ENCODE measurements around the gene OR2F2. TPM values are rescaled to one million over a fixed set of nuclear protein-coding genes. Genes with fewer than 3 reads are reported as not detected.

Gene OR2F2
- polyA plus RNA-seq, 1 experiment, result not detected

DNA sequence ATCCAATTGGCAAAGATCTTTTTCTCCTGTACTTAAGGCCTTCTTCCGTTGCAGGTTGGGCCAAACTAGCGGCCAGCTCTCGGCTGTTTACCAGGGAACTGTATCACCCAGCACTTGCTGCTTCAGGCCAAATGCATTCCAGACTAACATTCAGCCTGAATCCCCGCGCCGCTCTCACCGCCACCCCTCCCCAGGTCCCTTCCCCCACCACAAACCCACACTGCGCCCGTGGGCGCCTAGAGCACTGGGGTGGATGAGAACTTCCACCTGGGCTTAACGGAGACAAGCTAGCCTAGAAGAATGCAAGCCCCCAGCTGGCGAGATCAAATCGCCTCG lies 33.7 kb upstream of the OR2F2 start:
- Histone ChIP-seq H3K27me3 (ENCODE audit: control insufficient read depth, insufficient read depth, low read length) (no peaks in the 10 kb centered on the region), H3K36me3 (ENCODE audit: control insufficient read depth, insufficient read depth, low read length) (no peaks in the 10 kb centered on the region), H3K4me3 (ENCODE audit: low read depth, low read length) (peak overlapping the region; percentile 87)
- ChIA-PET POLR2A (interaction anchor here (1.1 kb wide), 1 partner anchor 10 kb away, joined by 5 read pairs; no protein-coding TSS in a partner anchor), CTCF (interaction anchor here (0.6 to 2.9 kb wide), 10 partner anchors 9 to 126 kb away, joined by 3 to 10 read pairs (median 6); partner anchors contain the start of gene OR2F2)
- TF ChIP-seq, protein P1, sequence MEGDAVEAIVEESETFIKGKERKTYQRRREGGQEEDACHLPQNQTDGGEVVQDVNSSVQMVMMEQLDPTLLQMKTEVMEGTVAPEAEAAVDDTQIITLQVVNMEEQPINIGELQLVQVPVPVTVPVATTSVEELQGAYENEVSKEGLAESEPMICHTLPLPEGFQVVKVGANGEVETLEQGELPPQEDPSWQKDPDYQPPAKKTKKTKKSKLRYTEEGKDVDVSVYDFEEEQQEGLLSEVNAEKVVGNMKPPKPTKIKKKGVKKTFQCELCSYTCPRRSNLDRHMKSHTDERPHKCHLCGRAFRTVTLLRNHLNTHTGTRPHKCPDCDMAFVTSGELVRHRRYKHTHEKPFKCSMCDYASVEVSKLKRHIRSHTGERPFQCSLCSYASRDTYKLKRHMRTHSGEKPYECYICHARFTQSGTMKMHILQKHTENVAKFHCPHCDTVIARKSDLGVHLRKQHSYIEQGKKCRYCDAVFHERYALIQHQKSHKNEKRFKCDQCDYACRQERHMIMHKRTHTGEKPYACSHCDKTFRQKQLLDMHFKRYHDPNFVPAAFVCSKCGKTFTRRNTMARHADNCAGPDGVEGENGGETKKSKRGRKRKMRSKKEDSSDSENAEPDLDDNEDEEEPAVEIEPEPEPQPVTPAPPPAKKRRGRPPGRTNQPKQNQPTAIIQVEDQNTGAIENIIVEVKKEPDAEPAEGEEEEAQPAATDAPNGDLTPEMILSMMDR (IDR thresholded peaks at IDR 0.05; ENCODE audit: insufficient read depth, low read depth, low read length), result no peak
- no peak for DNase-seq (ENCODE audit: low read depth)

DNA sequence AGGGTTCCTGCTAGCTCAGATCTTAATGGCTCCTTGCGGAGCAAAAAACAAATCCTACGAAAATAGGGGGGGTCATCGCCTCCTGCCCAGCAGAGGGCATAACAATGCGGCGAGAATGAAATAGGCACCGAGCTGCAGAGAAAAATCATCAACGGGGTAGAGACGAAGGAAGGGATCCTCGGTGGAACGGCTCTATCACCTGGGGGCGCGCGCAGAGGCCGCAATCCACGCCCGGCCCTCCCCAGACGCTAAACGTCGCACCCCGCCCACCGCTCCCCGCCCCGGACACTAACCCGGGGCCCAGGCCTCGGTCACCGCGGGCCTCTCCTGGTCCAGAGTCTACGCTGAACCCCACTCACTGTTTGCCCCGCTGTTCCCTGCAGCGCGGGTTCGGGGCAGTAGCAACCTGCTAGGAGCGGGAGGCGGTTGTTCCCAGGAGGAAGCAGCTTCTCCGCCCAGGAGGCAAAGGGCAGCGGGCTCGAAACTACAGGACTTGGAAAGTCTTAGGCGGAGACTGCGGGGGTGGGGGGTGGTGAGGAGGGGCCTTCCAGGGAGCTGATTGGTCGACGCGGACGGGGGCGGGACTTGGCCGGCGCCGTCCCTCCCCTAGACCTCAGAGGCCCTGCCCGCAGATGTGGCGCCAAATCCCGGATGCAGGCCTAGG lies 33.2 kb upstream of the OR2F2 start, which contains the start of gene TCAF1:
Gene TCAF1, minus strand, starts transcription at position 509 of the 664 bp plus-strand sequence. CDS start 25,568 bp downstream, outside the sequence.
- Histone ChIP-seq H3K36me3 (ENCODE audit: control insufficient read depth, insufficient read depth, low read length) (no peaks in the 10 kb centered on the region), H3K27me3 (ENCODE audit: control insufficient read depth, insufficient read depth, low read length) (no peaks in the 10 kb centered on the region), H3K4me3 (ENCODE audit: low read depth, low read length) (peak within 1 kb of the TSS; percentile 87)
- ChIA-PET CTCF (interaction anchor here (0.6 to 2.9 kb wide), 10 partner anchors 10 to 126 kb away, joined by 3 to 10 read pairs (median 6); partner anchors contain the start of gene OR2F2), POLR2A (interaction anchor here (1.1 kb wide), 1 partner anchor 9 kb away, joined by 5 read pairs; no protein-coding TSS in a partner anchor)
- TF ChIP-seq, protein P1 (IDR thresholded peaks at IDR 0.05; ENCODE audit: insufficient read depth, low read depth, low read length), result peak; percentile 47
- DNase-seq (ENCODE audit: low read depth), result peak; percentile 70

DNA sequence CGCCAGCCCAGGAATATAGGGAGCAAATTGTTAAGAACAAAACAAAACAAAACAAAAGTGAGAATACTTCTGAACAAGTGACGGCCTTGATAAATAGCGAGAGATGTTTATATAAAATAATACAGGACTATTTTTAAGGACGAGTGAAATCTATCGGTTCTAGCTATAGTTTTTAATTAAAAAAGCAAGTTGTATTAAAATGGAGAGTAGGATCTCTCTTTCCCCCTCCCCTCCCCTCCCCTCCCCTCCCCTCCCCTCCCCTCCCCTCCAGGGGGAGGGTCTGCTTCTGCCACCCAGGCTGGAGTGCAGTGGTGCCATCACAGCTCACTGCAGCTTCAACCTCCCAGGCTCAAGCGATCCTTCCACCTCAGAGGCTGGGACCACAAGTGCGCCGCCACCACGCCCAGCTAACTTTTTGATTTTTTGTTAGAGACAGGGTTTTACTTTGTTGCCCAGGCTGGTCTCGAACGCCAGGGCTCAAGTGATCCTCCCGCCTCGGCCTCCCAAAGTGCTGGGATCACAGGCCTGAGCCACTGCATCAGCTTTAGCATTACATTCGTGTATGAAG lies 32.6 kb upstream of the OR2F2 start:
- ChIA-PET CTCF (interaction anchor here (0.6 to 2.9 kb wide), 7 partner anchors 9 to 110 kb away, joined by 3 to 10 read pairs (median 6); partner anchors contain the start of gene OR2F2), POLR2A (interaction anchor here (1.1 kb wide), 1 partner anchor 9 kb away, joined by 5 read pairs; no protein-coding TSS in a partner anchor)
- H3K27me3 ChIP-seq (ENCODE audit: control insufficient read depth, insufficient read depth, low read length), result no peaks in the 10 kb centered on the region
- DNase-seq (ENCODE audit: low read depth), result no peak
- H3K36me3 ChIP-seq (ENCODE audit: control insufficient read depth, insufficient read depth, low read length), result no peaks in the 10 kb centered on the region
- H3K4me3 ChIP-seq (ENCODE audit: low read depth, low read length), result no peak overlapping the region
- TF ChIP-seq, protein P1 (IDR thresholded peaks at IDR 0.05; ENCODE audit: insufficient read depth, low read depth, low read length), result no peak

GRCh38 chr7:143905509-143905908 lies 29.5 kb upstream of the OR2F2 start:
- no peak overlapping the region for H3K4me3 ChIP-seq (ENCODE audit: low read depth, low read length)
- DNase-seq (ENCODE audit: low read depth), result no peak
- no peaks in the 10 kb centered on the region for H3K36me3 ChIP-seq (ENCODE audit: control insufficient read depth, insufficient read depth, low read length)
- no peaks in the 10 kb centered on the region for H3K27me3 ChIP-seq (ENCODE audit: control insufficient read depth, insufficient read depth, low read length)
- ChIA-PET CTCF (interaction anchor here (0.8 to 1.3 kb wide), 3 partner anchors 9 to 107 kb away, joined by 3 read pairs; no protein-coding TSS in a partner anchor), POLR2A (no interaction called here)
- TF ChIP-seq, protein P1 (IDR thresholded peaks at IDR 0.05; ENCODE audit: insufficient read depth, low read depth, low read length), result no peak

GRCh38 chr7:143906151-143906550 lies 28.9 kb upstream of the OR2F2 start:
- H3K4me3 ChIP-seq (ENCODE audit: low read depth, low read length), result no peak overlapping the region
- DNase-seq (ENCODE audit: low read depth), result no peak
- H3K27me3 ChIP-seq (ENCODE audit: control insufficient read depth, insufficient read depth, low read length), result no peaks in the 10 kb centered on the region
- TF ChIP-seq, protein P1 (IDR thresholded peaks at IDR 0.05; ENCODE audit: insufficient read depth, low read depth, low read length), result no peak
- ChIA-PET POLR2A (no interaction called here), CTCF (interaction anchor here (0.8 to 1.3 kb wide), 2 partner anchors 22 to 106 kb away, joined by 3 read pairs; no protein-coding TSS in a partner anchor)
- no peaks in the 10 kb centered on the region for H3K36me3 ChIP-seq (ENCODE audit: control insufficient read depth, insufficient read depth, low read length)
